HG03520 (cell line): ENCODE measurements around the gene TMEM97.
"Not testable (repeated sequence)": the region's sequence is repeated elsewhere in the genome, so short reads cannot be mapped to it uniquely, and the experiment has no call there.

Source experiments
- ATAC-seq: cut with Tn5 transposase; IDR thresholded peaks from one replicate; pipeline ENCODE4 v1.9.1; 2021; ENCODE audit warnings: mild to moderate bottlenecking, moderate library complexity; ENCODE audit not compliant: unreplicated experiment

The TMEM97 gene

DNA sequence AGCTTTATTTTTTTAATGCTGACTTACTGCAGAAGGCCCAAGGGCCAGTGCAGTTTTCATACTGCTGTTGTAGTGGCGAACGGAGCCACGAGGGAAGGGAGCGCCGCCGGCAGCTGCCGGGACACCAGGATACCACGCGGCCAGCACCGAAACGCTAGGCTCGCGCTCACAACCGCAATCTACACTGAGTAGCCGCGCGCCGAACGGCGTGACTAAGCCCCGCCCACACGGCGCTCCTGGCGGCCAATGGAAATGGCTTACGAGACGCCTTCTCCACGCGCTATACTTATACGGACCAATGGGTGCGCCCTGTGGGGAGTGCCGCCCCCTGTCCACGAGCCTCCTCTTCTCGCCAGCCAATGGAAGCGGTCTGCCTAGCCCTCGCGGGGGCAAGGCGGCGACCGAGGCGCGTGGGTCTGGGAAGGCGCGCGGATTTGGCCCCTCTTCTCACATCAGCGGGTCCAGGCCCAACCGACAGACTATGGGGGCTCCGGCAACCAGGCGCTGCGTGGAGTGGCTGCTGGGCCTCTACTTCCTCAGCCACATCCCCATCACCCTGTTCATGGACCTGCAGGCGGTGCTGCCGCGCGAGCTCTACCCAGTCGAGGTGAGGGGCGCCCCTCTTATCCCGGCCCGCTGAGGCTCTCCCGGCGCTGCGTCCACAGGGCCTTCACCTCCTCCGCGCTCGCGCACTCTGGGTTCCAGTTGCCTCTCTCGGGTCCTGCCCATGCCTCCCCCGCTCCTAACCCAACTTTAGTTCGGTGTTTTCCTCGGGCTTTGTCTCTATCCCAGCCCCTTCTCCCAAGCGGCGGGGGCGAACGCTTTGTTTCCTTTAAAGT is at the start of gene TMEM97:
Gene TMEM97 (plus strand): TSS at position 442 of the 839 bp plus-strand sequence. CDS start 40 bp downstream, at position 482.
- peak; percentile 92 for ATAC-seq

GRCh38 chr17:28270055-28270454 is 48.9 kb upstream of the TMEM97 start:
- ATAC-seq: no peak

DNA sequence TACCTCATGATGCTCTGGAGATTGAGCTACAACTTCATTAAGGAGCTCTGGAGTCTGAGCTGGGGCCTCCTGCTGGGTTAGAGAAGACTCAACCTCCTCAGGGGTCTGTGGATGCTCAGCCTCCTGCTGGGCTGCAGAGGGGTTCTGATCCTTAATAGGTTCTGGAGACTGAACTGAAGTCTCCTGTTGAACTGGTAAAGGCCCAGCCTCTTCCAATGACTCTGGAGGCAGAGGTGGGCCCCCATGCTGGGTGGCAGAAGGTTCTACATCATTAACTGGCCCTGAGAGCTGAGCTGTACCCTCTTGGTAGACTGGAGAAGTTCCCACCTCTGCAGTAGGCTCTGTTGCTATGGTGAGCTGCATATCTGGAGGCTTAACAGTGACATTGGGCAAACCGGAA is 48.1 kb upstream of the TMEM97 start:
- no peak for ATAC-seq

- no peak for ATAC-seq
Observed at GRCh38 chr17:28271431-28271830, 47.6 kb upstream of the TMEM97 start.

- no peak for ATAC-seq
Observed at GRCh38 chr17:28272166-28272565, 46.8 kb upstream of the TMEM97 start.

DNA sequence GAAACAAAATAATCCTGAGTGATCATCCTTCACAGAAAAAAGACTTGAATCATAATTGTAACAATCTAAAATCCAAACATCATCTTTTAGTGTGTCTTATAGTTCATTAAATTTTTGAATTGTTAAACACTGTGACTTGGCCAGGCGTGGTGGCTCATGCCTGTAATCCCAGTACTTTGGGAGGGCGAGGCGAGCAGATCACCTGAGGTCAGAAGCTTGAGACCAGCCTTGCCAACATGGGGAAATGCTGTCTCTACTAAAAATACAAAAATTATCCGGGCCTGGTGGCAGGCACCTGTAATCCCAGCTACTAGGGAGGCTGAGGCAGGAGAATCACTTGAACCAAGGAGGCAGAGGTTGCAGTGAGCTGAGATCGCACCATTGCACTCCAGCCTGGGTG is 45.7 kb upstream of the TMEM97 start:
- not testable (repeated sequence) for ATAC-seq

GRCh38 chr17:28274591-28275265 is 44.3 kb upstream of the TMEM97 start:
- ATAC-seq: no peak

- ATAC-seq: no peak
Observed at GRCh38 chr17:28276011-28276410, 43.0 kb upstream of the TMEM97 start.

GRCh38 chr17:28279411-28279810 is 39.6 kb upstream of the TMEM97 start:
- ATAC-seq: no peak

GRCh38 chr17:28280826-28281225 is 38.2 kb upstream of the TMEM97 start:
- ATAC-seq: no peak

- no peak for ATAC-seq
Observed at GRCh38 chr17:28282596-28282995, 36.4 kb upstream of the TMEM97 start.

DNA sequence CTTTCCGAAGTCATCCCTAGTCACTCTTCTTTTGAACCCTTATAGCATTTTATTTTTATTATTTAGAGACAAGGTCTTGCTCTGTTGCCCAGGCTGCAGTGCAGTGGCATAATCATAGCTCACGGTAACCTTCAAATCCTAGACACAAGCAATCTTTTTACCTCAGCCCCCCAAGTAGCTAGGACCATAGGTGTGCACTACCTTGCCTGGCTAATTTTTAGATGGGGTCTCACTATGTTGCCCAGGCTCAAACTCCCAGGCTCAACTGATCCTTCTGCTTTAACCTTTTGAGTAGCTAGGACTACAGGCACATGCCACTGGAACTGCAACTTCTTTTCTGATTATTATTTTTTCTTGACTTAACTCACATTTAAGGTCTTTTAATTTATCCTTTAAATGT is 33.0 kb upstream of the TMEM97 start:
- no peak for ATAC-seq

DNA sequence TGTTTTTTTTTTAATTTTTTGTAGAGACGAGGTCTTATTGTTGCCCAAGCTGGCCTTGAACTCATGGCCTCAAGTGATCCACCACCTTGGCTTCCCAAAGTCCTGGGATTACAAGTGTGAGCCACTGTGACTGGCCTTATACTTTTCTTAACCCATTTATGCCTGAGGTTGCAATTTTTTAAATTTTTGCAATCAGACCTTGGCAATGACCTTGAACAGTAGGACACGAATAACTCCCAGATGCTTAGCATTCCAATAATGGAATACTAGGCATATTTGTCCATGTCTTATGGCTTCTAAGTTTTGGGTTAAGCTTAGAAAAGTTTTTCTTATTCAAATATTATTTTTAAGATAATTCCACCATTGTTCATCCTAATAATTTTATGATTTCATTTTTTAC is 28.3 kb upstream of the TMEM97 start:
- no peak for ATAC-seq

DNA sequence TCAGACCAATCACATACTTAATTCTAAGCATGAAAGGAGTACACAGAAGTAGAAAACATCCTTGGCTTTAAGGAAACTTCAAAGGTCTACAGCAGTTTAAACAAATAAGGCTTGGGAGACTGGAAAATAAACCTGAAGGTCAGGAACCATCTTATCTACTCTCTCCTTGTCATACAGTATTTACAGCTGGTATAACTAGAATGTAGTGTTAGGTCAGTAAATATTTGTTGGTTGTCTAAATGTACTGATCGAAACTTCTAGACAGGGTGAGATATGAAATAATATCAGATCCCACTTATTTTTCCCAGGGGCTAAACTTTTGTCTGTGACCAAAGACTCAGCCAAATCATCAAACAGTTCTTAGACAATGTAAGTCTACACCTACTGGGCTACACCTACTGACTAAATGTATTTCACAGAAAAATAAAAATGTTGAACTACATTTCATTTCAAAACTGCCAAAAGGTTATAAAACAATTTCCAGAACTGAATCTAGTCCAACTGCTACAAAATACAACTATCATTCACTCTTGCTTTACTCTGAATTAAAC is 27.1 kb upstream of the TMEM97 start:
- no peak for ATAC-seq

GRCh38 chr17:28292878-28293277 is 26.1 kb upstream of the TMEM97 start:
- ATAC-seq: not testable (repeated sequence)

DNA sequence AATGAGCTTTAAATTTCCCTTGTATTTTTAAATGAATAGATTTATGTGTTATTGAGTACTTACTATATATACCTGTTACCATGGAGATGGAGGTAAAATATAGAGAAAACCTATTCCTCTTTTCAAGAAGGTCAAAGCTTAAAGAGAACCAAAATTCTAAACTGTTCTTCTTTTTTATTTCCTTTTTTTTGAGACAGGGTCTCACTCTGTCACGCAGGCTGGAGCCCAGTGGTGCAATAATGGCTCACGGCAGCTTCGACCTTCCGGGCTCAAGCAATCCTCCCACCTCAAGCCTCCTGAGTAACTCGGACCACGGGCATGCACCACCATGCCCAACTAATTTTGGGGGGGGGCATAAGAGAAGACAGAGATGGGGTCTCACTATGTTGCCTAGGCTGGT is 25.0 kb upstream of the TMEM97 start:
- ATAC-seq: no peak

- ATAC-seq: no peak
Observed at GRCh38 chr17:28295677-28296578, 23.1 kb upstream of the TMEM97 start.

GRCh38 chr17:28298449-28298848 is 20.6 kb upstream of the TMEM97 start:
- no peak for ATAC-seq

DNA sequence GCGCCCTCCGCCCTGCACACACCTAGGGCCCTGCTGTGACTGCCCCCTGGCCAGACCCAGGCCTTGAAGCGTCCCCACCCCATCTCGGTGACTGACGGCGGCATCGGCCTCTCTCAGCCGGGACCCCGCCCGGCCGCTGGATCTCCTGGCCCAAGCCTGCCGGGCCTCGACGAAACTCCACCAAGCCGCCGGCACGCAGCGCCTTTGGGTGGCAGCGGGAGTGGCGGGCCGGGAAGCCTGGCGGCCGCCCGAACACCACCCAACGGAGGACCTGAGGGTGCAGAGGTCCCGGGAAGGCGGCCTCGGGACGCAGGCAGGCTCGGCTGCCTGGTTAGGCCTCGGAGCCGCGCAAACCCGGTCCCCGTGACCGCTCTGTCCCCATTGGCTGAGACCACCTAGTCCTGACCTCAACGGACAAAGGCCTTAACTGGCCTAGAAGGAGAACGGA is 12.0 kb upstream of the TMEM97 start:
- ATAC-seq: no peak

DNA sequence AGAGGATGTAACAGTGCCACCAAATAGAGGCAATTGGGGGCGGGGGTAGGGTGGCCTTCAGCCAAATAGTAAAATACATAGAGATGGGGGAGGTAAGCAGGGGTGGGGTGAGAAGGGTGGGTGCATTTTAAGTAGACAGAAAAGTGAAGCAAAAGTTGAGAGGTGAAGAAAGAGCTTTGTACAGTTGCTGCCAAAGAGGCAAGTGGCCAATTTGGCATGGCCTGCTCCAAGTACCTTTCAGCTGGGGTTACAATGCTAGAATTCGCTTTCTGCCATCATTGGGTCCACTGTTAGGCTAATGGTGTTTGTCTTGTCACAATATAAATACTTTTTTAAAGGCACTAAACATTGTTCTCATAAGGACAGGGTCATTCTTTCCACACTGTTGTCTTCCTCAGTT is 5.2 kb upstream of the TMEM97 start:
- ATAC-seq: no peak
